Activated CD4-positive, alpha-beta T cell treated with anti-CD3 and anti-CD28 coated beads for 4 hours (primary cell): ENCODE data around the gene ETNPPL.

Experiments
- DNase-seq, 2 donors: peaks; one replicate each; pipeline ENCODE4 v3.0.0-alpha.2; 2020

The ETNPPL gene

DNA sequence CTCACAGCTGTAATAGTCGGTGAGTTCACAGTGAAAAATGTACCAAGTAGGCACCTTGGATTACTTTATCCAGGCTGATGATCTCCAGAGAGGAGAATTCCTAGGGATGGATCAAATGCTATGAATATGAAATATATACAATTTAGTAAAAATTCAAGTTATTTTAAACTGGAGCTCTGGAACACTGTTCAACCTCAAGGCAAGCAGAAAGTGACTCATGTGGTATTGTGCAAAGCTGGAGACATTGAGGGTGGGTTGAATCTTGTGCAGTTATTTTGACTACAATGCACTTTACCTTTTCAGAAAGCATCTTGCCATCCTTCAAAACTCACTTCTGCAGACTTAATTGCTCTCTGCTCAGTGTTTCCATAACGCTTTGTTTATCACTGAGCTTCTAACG is 69.0 kb downstream of the ETNPPL start:
- DNase-seq: no peak

DNA sequence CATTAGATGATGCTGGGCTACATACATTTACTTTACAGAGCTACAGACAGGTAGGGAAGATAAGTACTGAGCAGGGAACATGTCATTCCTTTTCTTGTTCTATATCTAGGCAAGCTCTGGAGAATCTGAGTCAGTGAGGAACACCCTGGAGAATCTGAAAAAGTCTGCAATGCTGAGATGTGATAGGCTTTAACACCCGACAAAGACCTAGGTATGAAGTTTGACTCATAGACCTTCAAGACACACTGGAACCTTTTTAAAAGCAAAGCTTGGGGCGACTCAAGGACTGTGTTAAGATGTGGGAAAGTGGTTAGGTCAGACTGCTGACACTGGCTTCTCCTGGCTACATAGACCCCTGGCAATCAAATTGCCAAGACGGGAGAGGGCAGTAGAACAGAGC is 69.6 kb downstream of the ETNPPL start:
- no peak for DNase-seq
